ENCODE measurements around the gene ITGA11.

DNA sequence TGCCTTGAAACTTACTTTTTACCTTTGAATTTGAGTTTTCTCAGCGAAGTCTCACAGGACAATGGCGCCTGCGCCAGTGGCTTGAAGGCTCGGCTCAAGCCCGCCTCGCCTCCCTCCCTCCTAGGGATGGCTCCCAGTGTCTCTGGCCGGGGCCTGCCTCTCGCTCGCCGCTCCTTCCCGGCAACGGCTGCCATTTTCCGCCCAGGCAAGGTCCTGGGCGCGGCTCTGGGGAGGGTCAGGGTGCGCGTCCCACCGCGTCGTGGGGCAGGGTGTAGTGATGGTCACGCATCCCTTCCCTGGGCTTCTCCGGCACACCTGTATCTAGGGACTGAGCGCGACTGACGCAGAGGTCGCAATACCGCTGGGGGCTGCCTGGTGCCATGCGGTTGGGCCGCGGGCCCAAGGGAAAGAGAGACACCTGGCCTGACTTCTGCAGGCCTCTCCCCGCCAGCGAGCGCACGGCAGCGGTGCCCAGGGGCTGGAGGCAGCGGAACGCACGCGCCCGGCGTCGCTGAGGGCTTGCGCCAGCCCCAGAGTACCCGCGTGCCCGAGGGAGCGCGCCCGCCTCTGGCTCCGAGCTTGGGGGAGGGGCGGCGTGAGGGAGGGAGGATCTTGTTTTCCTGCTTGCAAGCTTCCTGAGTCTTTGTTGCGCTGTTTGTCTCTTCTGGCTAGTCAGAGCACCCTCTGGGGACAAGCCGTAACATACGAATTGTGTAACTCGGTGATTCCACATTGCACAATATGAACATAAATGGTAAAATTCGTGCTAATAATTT is 175.1 kb downstream of the ITGA11 start:
- TF ChIP-seq, protein P1, sequence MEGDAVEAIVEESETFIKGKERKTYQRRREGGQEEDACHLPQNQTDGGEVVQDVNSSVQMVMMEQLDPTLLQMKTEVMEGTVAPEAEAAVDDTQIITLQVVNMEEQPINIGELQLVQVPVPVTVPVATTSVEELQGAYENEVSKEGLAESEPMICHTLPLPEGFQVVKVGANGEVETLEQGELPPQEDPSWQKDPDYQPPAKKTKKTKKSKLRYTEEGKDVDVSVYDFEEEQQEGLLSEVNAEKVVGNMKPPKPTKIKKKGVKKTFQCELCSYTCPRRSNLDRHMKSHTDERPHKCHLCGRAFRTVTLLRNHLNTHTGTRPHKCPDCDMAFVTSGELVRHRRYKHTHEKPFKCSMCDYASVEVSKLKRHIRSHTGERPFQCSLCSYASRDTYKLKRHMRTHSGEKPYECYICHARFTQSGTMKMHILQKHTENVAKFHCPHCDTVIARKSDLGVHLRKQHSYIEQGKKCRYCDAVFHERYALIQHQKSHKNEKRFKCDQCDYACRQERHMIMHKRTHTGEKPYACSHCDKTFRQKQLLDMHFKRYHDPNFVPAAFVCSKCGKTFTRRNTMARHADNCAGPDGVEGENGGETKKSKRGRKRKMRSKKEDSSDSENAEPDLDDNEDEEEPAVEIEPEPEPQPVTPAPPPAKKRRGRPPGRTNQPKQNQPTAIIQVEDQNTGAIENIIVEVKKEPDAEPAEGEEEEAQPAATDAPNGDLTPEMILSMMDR (conservative IDR thresholded peaks at IDR 0.05), result no peak
- TF ChIP-seq EZH2 (IDR thresholded peaks at IDR 0.05; ENCODE audit: low read depth), result no peak

All from PC-9 (cell line).